Measurements from ENCODE around the gene WDTC1.

DNA sequence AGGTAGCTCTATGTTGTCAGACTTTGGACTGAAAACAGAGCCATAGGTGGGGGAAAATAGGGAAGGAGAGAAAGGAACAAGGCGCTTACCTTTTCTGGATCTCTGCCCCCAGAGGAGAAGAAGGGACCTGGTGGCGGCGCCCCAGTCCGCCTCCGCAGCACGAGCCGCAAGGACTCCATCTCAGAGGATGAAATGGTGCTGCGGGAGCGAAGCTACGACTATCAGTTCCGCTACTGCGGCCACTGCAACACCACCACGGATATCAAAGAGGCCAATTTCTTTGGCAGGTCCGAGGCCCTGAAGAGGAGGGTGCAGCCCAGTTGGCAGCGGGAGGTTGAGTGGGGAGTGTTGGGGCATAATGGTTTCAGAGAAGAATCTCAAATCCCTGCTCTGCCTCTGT, 69.1 kb downstream of the WDTC1 start:
- TF ChIP-seq, protein P1, sequence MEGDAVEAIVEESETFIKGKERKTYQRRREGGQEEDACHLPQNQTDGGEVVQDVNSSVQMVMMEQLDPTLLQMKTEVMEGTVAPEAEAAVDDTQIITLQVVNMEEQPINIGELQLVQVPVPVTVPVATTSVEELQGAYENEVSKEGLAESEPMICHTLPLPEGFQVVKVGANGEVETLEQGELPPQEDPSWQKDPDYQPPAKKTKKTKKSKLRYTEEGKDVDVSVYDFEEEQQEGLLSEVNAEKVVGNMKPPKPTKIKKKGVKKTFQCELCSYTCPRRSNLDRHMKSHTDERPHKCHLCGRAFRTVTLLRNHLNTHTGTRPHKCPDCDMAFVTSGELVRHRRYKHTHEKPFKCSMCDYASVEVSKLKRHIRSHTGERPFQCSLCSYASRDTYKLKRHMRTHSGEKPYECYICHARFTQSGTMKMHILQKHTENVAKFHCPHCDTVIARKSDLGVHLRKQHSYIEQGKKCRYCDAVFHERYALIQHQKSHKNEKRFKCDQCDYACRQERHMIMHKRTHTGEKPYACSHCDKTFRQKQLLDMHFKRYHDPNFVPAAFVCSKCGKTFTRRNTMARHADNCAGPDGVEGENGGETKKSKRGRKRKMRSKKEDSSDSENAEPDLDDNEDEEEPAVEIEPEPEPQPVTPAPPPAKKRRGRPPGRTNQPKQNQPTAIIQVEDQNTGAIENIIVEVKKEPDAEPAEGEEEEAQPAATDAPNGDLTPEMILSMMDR (IDR thresholded peaks at IDR 0.05) = no peak
- TF ChIP-seq EP300 (IDR thresholded peaks at IDR 0.05) (no peak), POLR2A (IDR thresholded peaks at IDR 0.05) (no peak)

Data from ovary (tissue), 3 donors.